GM06990 (cell line): Measurements from ENCODE around the gene MRPL21.

Source experiments
- DNase-seq: peaks from one replicate; pipeline ENCODE4 v3.0.0-alpha.2; 2011; ENCODE audit not compliant: insufficient read length; ENCODE audit errors: extremely low read depth
- H3K27me3 ChIP-seq: replicated peaks from 2 replicates; pipeline ENCODE4 v1.6.0; 2011; ENCODE audit warnings: low read length; ENCODE audit not compliant: control insufficient read depth, insufficient read depth
- H3K36me3 ChIP-seq: 2 replicates; pipeline ENCODE4 v1.5.1; 2011; ENCODE audit warnings: low read length; ENCODE audit not compliant: control insufficient read depth, insufficient read depth
- H3K4me3 ChIP-seq: replicated peaks from 2 replicates; pipeline ENCODE4 v1.5.1; 2011; ENCODE audit warnings: low read depth, mild to moderate bottlenecking, control low read depth, low read length
- TF ChIP-seq, protein P1 (sequence below): IDR thresholded peaks from 2 replicates; pipeline ENCODE4 v1.5.1; 2011; ENCODE audit warnings: low read length, control low read depth, mild to moderate bottlenecking, inconsistent platforms; ENCODE audit not compliant: insufficient read depth, poor library complexity, severe bottlenecking

The MRPL21 gene

DNA sequence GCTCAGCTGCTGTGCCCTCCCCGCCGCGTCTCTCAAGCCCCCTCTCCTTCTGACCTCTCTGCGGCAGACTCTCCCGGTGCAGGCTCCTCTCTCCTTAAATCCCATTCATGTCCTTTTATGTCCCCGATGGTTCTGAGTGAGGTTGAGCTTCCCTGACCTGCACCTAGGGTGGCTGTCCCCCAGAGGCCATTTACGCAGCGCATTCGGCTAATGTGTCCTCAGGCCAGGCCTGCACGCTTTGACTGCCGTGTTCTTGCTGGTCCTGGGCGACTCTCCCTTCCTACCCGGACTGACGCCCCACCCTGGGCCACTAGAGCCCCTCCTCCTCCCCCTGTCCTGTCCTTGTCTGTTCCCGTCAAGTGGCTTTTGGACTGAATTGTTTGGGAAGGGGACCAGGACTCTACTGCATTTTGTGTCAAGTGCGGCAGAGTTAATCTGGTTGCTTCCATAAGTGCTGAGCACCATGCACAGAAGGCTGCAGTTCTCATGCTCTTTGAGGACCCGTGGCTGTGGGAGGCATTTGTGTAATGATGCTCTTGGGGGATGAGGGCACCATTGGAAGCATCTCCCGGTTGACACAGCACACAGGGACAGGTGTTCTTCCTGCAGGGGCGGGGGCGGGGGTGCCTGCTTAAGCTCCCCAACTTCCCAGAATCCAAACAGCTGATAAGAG, 37.2 kb upstream of the MRPL21 start:
- TF ChIP-seq, protein P1, sequence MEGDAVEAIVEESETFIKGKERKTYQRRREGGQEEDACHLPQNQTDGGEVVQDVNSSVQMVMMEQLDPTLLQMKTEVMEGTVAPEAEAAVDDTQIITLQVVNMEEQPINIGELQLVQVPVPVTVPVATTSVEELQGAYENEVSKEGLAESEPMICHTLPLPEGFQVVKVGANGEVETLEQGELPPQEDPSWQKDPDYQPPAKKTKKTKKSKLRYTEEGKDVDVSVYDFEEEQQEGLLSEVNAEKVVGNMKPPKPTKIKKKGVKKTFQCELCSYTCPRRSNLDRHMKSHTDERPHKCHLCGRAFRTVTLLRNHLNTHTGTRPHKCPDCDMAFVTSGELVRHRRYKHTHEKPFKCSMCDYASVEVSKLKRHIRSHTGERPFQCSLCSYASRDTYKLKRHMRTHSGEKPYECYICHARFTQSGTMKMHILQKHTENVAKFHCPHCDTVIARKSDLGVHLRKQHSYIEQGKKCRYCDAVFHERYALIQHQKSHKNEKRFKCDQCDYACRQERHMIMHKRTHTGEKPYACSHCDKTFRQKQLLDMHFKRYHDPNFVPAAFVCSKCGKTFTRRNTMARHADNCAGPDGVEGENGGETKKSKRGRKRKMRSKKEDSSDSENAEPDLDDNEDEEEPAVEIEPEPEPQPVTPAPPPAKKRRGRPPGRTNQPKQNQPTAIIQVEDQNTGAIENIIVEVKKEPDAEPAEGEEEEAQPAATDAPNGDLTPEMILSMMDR, result no peak
- H3K4me3 ChIP-seq, result no peak overlapping the region
- no peaks in the 10 kb centered on the region for H3K27me3 ChIP-seq
- peaks cover 28% of the 10 kb centered on the region for H3K36me3 ChIP-seq
- no peak for DNase-seq

GRCh38 chr11:68939583-68940555, 36.2 kb upstream of the MRPL21 start:
- H3K4me3 ChIP-seq, result no peak overlapping the region
- peaks cover 35% of the 10 kb centered on the region for H3K36me3 ChIP-seq
- DNase-seq, result no peak
- no peaks in the 10 kb centered on the region for H3K27me3 ChIP-seq
- TF ChIP-seq, protein P1, result no peak

DNA sequence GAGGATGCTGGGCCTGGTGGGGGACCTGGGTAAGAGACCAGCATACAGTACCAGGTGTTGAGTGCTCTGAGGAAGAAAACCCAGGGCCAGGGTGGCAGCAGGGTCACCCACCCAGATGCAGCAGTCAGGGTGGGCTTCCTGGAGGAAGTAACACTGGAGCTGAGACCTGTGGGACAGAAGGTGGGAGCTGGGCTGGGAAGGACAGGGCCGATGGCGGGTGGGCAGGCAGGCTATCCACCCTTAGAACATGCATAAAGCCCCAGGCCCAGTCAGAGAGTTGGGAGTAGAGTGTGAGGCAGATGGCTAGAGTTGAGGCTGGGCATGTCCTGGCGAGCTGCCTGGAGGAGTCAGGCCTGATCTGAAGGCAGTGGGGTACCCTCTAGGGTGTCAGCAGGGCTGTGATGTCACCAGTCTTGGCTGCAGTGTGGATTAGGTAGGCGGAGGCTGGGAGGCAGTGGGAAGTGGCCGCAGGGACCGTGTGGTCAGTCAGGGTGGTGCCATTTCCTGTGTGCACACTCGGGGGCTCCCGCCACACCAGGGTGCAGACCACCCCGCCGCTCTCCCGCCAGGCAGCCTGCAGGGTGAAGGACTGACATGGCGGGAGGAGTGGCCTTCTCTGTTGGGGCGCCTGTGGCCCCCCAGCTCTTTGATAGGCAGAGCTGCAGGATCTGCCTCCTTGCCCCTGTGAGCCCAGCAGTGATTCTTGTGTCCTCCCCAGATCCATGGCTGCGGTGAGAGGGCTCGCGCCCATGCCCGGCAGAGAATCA, 35.4 kb upstream of the MRPL21 start:
- no peaks in the 10 kb centered on the region for H3K27me3 ChIP-seq
- H3K4me3 ChIP-seq, result no peak overlapping the region
- peaks cover 37% of the 10 kb centered on the region for H3K36me3 ChIP-seq
- TF ChIP-seq, protein P1, result no peak
- no peak for DNase-seq

- no peak overlapping the region for H3K4me3 ChIP-seq
- H3K36me3 ChIP-seq, result peaks cover 43% of the 10 kb centered on the region
- no peaks in the 10 kb centered on the region for H3K27me3 ChIP-seq
- TF ChIP-seq, protein P1, result no peak
- no peak for DNase-seq
These were observed 34.5 kb upstream of the MRPL21 start for GRCh38 chr11:68938088-68938487.

DNA sequence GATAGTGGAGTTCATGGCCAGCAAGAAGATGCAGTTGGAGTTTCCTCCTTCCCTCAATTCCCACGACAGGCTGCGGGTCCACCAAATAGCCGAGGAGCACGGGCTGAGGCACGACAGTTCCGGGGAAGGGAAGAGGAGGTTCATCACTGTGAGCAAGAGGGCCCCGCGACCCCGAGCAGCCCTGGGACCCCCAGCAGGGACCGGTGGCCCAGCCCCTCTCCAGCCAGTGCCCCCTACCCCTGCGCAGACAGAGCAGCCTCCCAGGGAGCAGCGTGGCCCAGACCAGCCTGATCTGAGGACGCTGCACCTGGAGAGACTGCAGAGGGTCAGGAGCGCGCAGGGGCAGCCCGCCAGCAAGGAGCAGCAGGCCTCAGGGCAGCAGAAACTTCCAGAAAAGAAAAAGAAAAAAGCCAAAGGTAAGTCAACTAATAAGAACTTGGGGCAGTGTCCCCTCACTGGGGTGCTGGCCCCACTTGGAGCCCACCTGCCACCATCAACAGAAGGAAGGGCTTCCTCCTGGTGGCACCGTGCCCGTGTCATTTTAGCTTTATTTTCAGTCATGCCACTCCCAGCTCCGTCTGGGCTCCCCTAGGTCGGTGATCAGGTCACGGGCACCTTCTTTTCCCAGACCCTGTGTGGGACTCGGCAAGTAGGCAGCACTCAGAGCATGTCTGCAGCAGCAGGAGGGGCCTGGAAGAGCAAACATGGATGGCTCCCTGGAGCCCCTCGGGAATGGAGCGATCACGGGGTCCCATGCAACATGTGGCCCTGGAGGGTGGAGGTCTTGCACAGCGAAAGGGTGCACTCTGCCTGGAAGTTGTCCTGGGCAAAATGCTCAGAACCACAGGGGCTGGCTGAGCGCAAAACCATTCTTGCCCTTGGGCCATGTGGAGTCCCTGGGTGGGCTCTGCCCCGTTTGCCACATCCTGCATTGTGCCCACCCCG, 33.3 kb upstream of the MRPL21 start:
- Histone ChIP-seq H3K4me3 (no peak overlapping the region), H3K27me3 (no peaks in the 10 kb centered on the region), H3K36me3 (peaks cover 45% of the 10 kb centered on the region)
- TF ChIP-seq, protein P1, result no peak
- no peak for DNase-seq
